Sigmoid colon (tissue), 4 donors: ENCODE measurements around the gene SPRY1.

Source experiments
- EP300 ChIP-seq, 4 donors: sonication (generic); formaldehyde crosslinking; IDR thresholded peaks; one replicate each; pipeline ENCODE4 v1.6.1; 2017; ENCODE audit warnings: antibody characterized with exemption in 4 of 4
- POLR2A ChIP-seq, 2 donors: fragments of 450-650 bp; IDR thresholded peaks; one replicate each; pipeline ENCODE4 v1.6.1; 2016; ENCODE audit warnings: antibody characterized with exemption in 2 of 2, mild to moderate bottlenecking in 2 of 2, moderate library complexity in 2 of 2
- TF ChIP-seq, protein P1 (sequence below), 4 experiments: fragments of 450-650 bp in 3 of 4; fragments of 200-600 bp in 1 of 4; IDR thresholded peaks; one replicate each; pipeline ENCODE4 v1.5.1; 2016 to 2019; ENCODE audit warnings: antibody characterized with exemption in 4 of 4, mild to moderate bottlenecking in 3 of 4, moderate library complexity in 2 of 4

DNA sequence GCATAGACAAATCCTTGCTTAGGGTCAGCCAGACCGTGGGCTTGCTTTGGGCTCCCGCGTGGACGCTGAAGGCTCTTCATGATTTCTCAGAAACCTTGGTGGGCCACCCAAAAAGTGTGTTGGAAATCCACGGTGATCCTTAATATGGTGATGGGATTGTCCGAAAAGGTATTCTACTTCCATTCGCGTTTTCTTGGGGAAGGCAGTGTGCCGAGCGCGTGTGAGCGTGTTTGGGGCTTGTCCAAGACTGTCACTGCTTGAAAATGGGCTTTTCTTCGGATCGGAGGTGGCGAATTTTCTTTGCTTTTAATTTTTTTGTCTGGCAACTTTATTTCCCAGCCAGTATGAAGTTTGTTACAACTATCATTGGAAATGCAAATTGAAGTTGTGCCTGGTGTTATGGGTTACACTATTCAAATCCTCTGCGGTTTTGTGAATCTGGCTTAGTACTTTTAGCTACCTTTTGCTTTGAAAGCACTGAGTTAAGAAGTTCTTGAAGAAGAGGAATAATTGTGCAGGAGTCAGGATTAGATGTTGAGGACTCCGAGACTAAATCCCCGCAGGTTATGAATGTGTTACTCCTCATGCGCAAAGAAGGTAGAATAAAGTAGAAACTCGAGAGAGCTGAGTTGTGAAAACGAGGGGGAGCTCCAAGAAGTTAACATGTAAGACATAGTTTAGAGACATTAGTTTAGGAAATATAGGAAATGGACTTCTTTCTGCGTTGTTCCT, 3.2 kb downstream of the SPRY1 start:
- TF ChIP-seq, protein P1, sequence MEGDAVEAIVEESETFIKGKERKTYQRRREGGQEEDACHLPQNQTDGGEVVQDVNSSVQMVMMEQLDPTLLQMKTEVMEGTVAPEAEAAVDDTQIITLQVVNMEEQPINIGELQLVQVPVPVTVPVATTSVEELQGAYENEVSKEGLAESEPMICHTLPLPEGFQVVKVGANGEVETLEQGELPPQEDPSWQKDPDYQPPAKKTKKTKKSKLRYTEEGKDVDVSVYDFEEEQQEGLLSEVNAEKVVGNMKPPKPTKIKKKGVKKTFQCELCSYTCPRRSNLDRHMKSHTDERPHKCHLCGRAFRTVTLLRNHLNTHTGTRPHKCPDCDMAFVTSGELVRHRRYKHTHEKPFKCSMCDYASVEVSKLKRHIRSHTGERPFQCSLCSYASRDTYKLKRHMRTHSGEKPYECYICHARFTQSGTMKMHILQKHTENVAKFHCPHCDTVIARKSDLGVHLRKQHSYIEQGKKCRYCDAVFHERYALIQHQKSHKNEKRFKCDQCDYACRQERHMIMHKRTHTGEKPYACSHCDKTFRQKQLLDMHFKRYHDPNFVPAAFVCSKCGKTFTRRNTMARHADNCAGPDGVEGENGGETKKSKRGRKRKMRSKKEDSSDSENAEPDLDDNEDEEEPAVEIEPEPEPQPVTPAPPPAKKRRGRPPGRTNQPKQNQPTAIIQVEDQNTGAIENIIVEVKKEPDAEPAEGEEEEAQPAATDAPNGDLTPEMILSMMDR (IDR thresholded peaks at IDR 0.05) = no peak
- no peak for TF ChIP-seq EP300 (IDR thresholded peaks at IDR 0.05)
- TF ChIP-seq POLR2A (IDR thresholded peaks at IDR 0.05) = no peak
